ENCODE data around the gene PROB1. TPM values are rescaled to one million over a fixed set of nuclear protein-coding genes. Genes with fewer than 3 reads are reported as not detected.

Gene PROB1
- polyA plus RNA-seq, 1 donor from 2014 or later, result 0.74 TPM

DNA sequence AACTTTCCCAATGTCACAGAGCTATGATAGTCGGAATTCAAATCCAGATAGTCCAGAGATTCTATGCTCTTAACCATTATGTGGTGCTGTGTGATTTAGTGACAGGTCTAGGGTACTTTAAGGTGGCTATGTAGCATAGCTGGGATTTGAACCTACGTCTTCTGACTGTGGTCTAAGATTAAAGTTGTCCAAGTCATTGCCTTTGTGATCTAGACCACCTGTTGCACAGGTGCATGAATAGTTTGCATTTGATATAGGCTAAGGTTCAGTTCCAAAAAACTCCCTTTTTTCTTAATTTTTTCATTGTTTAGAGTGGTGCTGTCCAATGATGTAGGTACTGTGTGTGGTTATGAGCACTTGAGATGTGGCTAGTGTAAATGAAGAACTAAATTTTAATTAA lies 50.7 kb downstream of the PROB1 start:
- peaks cover 19% of the 10 kb centered on the region for H4K20me1 ChIP-seq (ENCODE audit: insufficient read depth)
- H3K4me3 ChIP-seq (ENCODE audit: low read length), result peak overlapping the region; percentile 98
- H3K4me2 ChIP-seq (ENCODE audit: low read length), result peak overlapping the region; percentile 13

DNA sequence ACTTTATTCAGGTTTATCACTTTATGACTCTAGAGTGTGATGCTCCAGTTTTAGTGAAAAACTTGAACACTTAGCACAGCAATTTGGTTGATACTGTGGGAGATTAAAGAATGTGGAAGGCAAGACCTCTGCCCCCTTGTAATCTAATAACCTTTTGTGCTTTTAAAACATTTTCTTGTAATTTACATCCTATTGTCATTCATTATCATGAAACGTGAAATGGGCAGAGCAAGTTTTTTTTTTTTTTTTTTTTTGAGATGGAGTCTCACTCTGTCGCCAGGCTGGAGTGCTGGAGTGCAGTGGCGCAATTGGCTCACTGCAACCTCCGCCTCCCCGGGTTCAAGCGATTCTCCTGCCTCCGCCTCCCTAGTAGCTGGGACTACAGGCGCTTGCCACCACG lies 51.4 kb downstream of the PROB1 start:
- H3K79me2 ChIP-seq (replicated peaks; ENCODE audit: insufficient read depth, low read length), result peaks cover 61% of the 10 kb centered on the region
- peak overlapping the region; percentile 98 for H3K4me3 ChIP-seq (ENCODE audit: low read length)
- H3F3A ChIP-seq (ENCODE audit: insufficient read depth, low read length, poor library complexity, severe bottlenecking), result no peaks in the 10 kb centered on the region

More for the DNA sequence above, 50.7 kb downstream of the PROB1 start:
- H3K27ac ChIP-seq (ENCODE audit: low read length), result no peak overlapping the region
- H3K9me3 ChIP-seq (ENCODE audit: low read length), result no peaks in the 10 kb centered on the region
- no peaks in the 10 kb centered on the region for H3F3A ChIP-seq (ENCODE audit: insufficient read depth, low read length, poor library complexity, severe bottlenecking)
- H3K79me2 ChIP-seq (replicated peaks; ENCODE audit: insufficient read depth, low read length), result peaks cover 68% of the 10 kb centered on the region
- no peaks in the 10 kb centered on the region for H3K36me3 ChIP-seq (ENCODE audit: insufficient read depth, low read length)
- TF ChIP-seq, protein P1, sequence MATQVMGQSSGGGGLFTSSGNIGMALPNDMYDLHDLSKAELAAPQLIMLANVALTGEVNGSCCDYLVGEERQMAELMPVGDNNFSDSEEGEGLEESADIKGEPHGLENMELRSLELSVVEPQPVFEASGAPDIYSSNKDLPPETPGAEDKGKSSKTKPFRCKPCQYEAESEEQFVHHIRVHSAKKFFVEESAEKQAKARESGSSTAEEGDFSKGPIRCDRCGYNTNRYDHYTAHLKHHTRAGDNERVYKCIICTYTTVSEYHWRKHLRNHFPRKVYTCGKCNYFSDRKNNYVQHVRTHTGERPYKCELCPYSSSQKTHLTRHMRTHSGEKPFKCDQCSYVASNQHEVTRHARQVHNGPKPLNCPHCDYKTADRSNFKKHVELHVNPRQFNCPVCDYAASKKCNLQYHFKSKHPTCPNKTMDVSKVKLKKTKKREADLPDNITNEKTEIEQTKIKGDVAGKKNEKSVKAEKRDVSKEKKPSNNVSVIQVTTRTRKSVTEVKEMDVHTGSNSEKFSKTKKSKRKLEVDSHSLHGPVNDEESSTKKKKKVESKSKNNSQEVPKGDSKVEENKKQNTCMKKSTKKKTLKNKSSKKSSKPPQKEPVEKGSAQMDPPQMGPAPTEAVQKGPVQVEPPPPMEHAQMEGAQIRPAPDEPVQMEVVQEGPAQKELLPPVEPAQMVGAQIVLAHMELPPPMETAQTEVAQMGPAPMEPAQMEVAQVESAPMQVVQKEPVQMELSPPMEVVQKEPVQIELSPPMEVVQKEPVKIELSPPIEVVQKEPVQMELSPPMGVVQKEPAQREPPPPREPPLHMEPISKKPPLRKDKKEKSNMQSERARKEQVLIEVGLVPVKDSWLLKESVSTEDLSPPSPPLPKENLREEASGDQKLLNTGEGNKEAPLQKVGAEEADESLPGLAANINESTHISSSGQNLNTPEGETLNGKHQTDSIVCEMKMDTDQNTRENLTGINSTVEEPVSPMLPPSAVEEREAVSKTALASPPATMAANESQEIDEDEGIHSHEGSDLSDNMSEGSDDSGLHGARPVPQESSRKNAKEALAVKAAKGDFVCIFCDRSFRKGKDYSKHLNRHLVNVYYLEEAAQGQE (IDR thresholded peaks at IDR 0.05; ENCODE audit: borderline replicate concordance), result no peak
- TF ChIP-seq, protein P2, sequence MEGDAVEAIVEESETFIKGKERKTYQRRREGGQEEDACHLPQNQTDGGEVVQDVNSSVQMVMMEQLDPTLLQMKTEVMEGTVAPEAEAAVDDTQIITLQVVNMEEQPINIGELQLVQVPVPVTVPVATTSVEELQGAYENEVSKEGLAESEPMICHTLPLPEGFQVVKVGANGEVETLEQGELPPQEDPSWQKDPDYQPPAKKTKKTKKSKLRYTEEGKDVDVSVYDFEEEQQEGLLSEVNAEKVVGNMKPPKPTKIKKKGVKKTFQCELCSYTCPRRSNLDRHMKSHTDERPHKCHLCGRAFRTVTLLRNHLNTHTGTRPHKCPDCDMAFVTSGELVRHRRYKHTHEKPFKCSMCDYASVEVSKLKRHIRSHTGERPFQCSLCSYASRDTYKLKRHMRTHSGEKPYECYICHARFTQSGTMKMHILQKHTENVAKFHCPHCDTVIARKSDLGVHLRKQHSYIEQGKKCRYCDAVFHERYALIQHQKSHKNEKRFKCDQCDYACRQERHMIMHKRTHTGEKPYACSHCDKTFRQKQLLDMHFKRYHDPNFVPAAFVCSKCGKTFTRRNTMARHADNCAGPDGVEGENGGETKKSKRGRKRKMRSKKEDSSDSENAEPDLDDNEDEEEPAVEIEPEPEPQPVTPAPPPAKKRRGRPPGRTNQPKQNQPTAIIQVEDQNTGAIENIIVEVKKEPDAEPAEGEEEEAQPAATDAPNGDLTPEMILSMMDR (IDR thresholded peaks at IDR 0.05; ENCODE audit: poor library complexity, severe bottlenecking), result no peak
- no peak for TF ChIP-seq POLR2AphosphoS5 (IDR thresholded peaks at IDR 0.05)
- no peak for TF ChIP-seq EP300 (conservative IDR thresholded peaks at IDR 0.05; ENCODE audit: poor library complexity, severe bottlenecking)
- no peak for TF ChIP-seq EZH2 (IDR thresholded peaks at IDR 0.05; ENCODE audit: borderline replicate concordance, insufficient read depth, low read length, poor library complexity, severe bottlenecking)
- no peak for TF ChIP-seq SMC3 (conservative IDR thresholded peaks at IDR 0.05; ENCODE audit: poor library complexity)
- no peak for TF ChIP-seq TAF1 (IDR thresholded peaks at IDR 0.05; ENCODE audit: low read depth)
- TF ChIP-seq RAD21 (conservative IDR thresholded peaks at IDR 0.05), result no peak
- no peak for TF ChIP-seq MXI1 (conservative IDR thresholded peaks at IDR 0.05; ENCODE audit: poor library complexity, severe bottlenecking)
- no peaks in the 10 kb centered on the region for H3K9me2 ChIP-seq (ENCODE audit: insufficient read depth, low read length)
- H2AFZ ChIP-seq (ENCODE audit: low read depth, low read length), result no peak overlapping the region
- no peak overlapping the region for H3K9ac ChIP-seq (ENCODE audit: low read length)
- H3K27me3 ChIP-seq (ENCODE audit: insufficient read depth, low read depth, low read length), result no peaks in the 10 kb centered on the region

More for the DNA sequence above, 51.4 kb downstream of the PROB1 start:
- Histone ChIP-seq H2AFZ (ENCODE audit: low read depth, low read length) (no peak overlapping the region), H3K9ac (ENCODE audit: low read length) (peak overlapping the region; percentile 100), H3K27ac (ENCODE audit: low read length) (no peak overlapping the region), H3K27me3 (ENCODE audit: insufficient read depth, low read depth, low read length) (no peaks in the 10 kb centered on the region), H4K20me1 (ENCODE audit: insufficient read depth) (peaks cover 19% of the 10 kb centered on the region), H3K36me3 (ENCODE audit: insufficient read depth, low read length) (no peaks in the 10 kb centered on the region), H3K9me3 (ENCODE audit: low read length) (no peaks in the 10 kb centered on the region), H3K9me2 (ENCODE audit: insufficient read depth, low read length) (no peaks in the 10 kb centered on the region), H3K4me2 (ENCODE audit: low read length) (peak overlapping the region; percentile 81)
- TF ChIP-seq TAF1 (IDR thresholded peaks at IDR 0.05; ENCODE audit: low read depth) (no peak), EP300 (conservative IDR thresholded peaks at IDR 0.05; ENCODE audit: poor library complexity, severe bottlenecking) (no peak), EZH2 (IDR thresholded peaks at IDR 0.05; ENCODE audit: borderline replicate concordance, insufficient read depth, low read length, poor library complexity, severe bottlenecking) (no peak), SMC3 (conservative IDR thresholded peaks at IDR 0.05; ENCODE audit: poor library complexity) (no peak)
